T1000 (cell line): ENCODE results near the gene SCN5A.

ENCODE experiments used
- DNase-seq: peaks from one replicate; lab custom pipeline; 2025; ENCODE audit warnings: mixed read lengths; lab: John Stamatoyannopoulos, UW

Gene SCN5A

GRCh38 chr3:38647217-38647970 lies 2.1 kb downstream of the SCN5A start:
- no peak for DNase-seq

GRCh38 chr3:38646630-38647029 lies 2.9 kb downstream of the SCN5A start:
- no peak for DNase-seq

GRCh38 chr3:38646062-38646461 lies 3.4 kb downstream of the SCN5A start:
- DNase-seq = no peak

- DNase-seq = no peak
Observed at GRCh38 chr3:38645601-38646000, 3.9 kb downstream of the SCN5A start.

GRCh38 chr3:38645076-38645475 lies 4.4 kb downstream of the SCN5A start:
- DNase-seq = no peak

GRCh38 chr3:38644662-38645053 lies 4.8 kb downstream of the SCN5A start:
- DNase-seq = no peak

- DNase-seq = no peak
Observed at GRCh38 chr3:38644016-38644661, 5.3 kb downstream of the SCN5A start.

- DNase-seq = no peak
Observed at GRCh38 chr3:38643592-38643991, 5.9 kb downstream of the SCN5A start.

GRCh38 chr3:38643090-38643489 lies 6.4 kb downstream of the SCN5A start:
- DNase-seq = no peak

GRCh38 chr3:38641461-38642110 lies 7.9 kb downstream of the SCN5A start:
- no peak for DNase-seq

- DNase-seq = no peak
Observed at GRCh38 chr3:38640661-38641452, 8.6 kb downstream of the SCN5A start.

- no peak for DNase-seq
Observed at GRCh38 chr3:38638354-38638753, 11.1 kb downstream of the SCN5A start.

- DNase-seq = no peak
Observed at GRCh38 chr3:38637906-38638305, 11.6 kb downstream of the SCN5A start.

GRCh38 chr3:38636881-38637280 lies 12.6 kb downstream of the SCN5A start:
- DNase-seq = no peak

- DNase-seq = no peak
Observed at GRCh38 chr3:38636464-38636863, 13.0 kb downstream of the SCN5A start.

- no peak for DNase-seq
Observed at GRCh38 chr3:38634111-38634510, 15.4 kb downstream of the SCN5A start.

- DNase-seq = no peak
Observed at GRCh38 chr3:38632989-38633388, 16.5 kb downstream of the SCN5A start.

- no peak for DNase-seq
Observed at GRCh38 chr3:38630606-38631005, 18.9 kb downstream of the SCN5A start.

- DNase-seq = no peak
Observed at GRCh38 chr3:38630070-38630469, 19.4 kb downstream of the SCN5A start.

GRCh38 chr3:38628835-38629234 lies 20.7 kb downstream of the SCN5A start:
- no peak for DNase-seq

- DNase-seq = no peak
Observed at GRCh38 chr3:38627956-38628355, 21.5 kb downstream of the SCN5A start.

GRCh38 chr3:38626171-38626570 lies 23.3 kb downstream of the SCN5A start:
- DNase-seq = no peak
